Measurements from ENCODE around the gene EGR2. TPM values are rescaled to one million over a fixed set of nuclear protein-coding genes. Genes with fewer than 3 reads are reported as not detected.

Gene EGR2
- total RNA-seq, 1 donor from 2014 or later, result 3.7 TPM

Other genes starting within 250 kb of the EGR2 start
- 16.7 TPM for gene ADO, start 11.6 kb downstream of the EGR2 start, total RNA-seq

Measured in skeletal muscle tissue (tissue), 1 donor.